HPDE6-E6E7 (cell line): ENCODE measurements around the gene MLLT10.

Source experiments
- DNase-seq: peaks from one replicate; pipeline ENCODE4 v3.0.0; 2011; ENCODE audit warnings: missing footprints; ENCODE audit errors: extremely low spot score

The MLLT10 gene

GRCh38 chr10:21769041-21769440 is 235.0 kb downstream of the MLLT10 start:
- no peak for DNase-seq

DNA sequence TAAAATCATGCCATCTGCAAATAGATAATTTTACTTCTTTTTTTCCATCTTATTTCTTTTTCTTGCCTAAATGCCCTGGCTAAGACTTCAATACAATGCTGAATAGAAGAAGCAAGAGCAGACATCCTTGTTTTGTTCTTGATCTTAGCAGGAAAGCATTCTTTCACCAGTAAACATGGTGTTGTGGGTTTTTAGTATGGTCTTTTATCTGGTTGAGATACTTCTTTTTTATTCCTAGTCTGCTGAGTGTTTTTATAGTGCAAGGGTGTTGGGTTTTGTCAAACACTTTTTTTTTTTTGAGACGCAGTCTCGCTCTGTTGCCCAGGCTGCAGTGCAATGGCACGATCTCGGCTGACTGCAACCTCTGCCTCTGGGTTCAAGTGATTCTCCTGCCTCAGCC is 237.2 kb downstream of the MLLT10 start:
- no peak for DNase-seq

- DNase-seq: no peak
Measured at GRCh38 chr10:21776883-21777282, 242.9 kb downstream of the MLLT10 start.

GRCh38 chr10:21791276-21791675 is 257.2 kb downstream of the MLLT10 start:
- no peak for DNase-seq
